ENCODE results near the gene GNG8.

Gene GNG8

GRCh38 chr19:46602392-46603194 lies 33.4 kb downstream of the GNG8 start:
- DNase-seq (ENCODE audit: low read depth): peak; percentile 33

- DNase-seq (ENCODE audit: low read depth): no peak
Measured at GRCh38 chr19:46601318-46602224, 34.4 kb downstream of the GNG8 start, which contains the start of gene CALM3. TSS of gene CALM3 (plus strand) at chr19:46601330. CDS start at chr19:46601435, 105 bp downstream.

- peak; percentile 97 for DNase-seq (ENCODE audit: low read depth)
Measured at GRCh38 chr19:46600384-46601317, 35.4 kb downstream of the GNG8 start.

- no peak for DNase-seq (ENCODE audit: low read depth)
Measured at GRCh38 chr19:46599716-46600373, 36.2 kb downstream of the GNG8 start.

GRCh38 chr19:46598372-46598917 lies 37.6 kb downstream of the GNG8 start:
- DNase-seq (ENCODE audit: low read depth): no peak

- no peak for DNase-seq (ENCODE audit: low read depth)
Measured at GRCh38 chr19:46596008-46596407, 40.0 kb downstream of the GNG8 start.

GRCh38 chr19:46591870-46592269 lies 44.1 kb downstream of the GNG8 start:
- no peak for DNase-seq (ENCODE audit: low read depth)

GRCh38 chr19:46591254-46591653 lies 44.7 kb downstream of the GNG8 start:
- DNase-seq (ENCODE audit: low read depth): no peak

GRCh38 chr19:46587861-46588260 lies 48.1 kb downstream of the GNG8 start:
- DNase-seq (ENCODE audit: low read depth): no peak

- no peak for DNase-seq (ENCODE audit: low read depth)
Measured at GRCh38 chr19:46586294-46586693, 49.7 kb downstream of the GNG8 start.

- DNase-seq (ENCODE audit: low read depth): no peak
Measured at GRCh38 chr19:46585539-46585938, 50.5 kb downstream of the GNG8 start.

All from amniotic epithelial cell (primary cell).